ENCODE results near the gene RGS10. TPM values are rescaled to one million over a fixed set of nuclear protein-coding genes. Genes with fewer than 3 reads are reported as not detected.

The RGS10 gene
- total RNA-seq, 2 experiments from 2014 or later, result 234 to 240 TPM

DNA sequence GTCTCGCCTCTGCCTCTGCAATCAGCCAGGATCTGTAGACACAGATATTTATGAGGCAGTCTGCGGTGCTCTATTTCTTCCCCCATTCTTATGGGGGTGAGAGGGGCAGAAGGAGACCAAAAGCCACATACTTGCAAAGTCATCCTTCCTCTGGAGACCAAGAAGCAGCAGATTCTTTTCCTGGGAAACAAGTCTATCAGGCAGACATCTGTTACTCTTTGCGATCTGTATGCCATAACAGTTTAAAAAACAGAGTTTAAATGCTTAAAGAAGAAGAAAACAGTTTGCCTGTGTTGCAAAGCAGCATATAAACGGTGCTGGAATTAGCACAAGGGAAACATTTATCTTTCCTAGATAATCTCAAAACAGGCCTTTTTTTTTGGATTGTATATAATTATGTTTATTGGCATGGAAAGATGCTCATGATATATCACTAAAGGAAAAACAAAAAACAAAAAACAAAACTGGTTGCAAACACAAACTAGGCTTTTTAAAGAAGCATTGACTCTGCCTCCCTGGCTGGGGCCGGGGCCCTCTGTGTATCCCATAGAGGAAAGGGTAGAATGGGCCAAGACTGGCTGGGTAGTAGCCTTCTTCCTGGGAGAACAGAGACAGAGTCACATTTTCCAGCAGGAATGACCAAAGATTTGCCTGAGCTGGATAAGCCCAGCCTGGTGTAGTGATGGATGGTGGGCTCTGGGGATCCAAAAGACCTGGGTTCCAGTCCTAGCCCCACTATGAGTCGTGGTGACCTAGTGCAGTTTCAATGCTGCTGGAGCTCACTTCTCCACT lies 50.4 kb downstream of the RGS10 start:
- DNase-seq, result no peak
- intact Hi-C loops (cut with micrococcal nuclease), result loop anchor here (10.0 kb wide), 1 partner anchor 737 kb away; the partner anchor contains the start of gene CACUL1
- H3K27me3 Mint-ChIP-seq (ENCODE audit: low read depth), result no peaks in the 10 kb centered on the region
- H3K4me3 Mint-ChIP-seq, result no peak overlapping the region
- H3K27ac Mint-ChIP-seq, result peak overlapping the region; percentile 59
- H3K36me3 Mint-ChIP-seq (ENCODE audit: low read depth), result peaks cover 1% of the 10 kb centered on the region
- H3K9me3 Mint-ChIP-seq, result no peaks in the 10 kb centered on the region
- peaks cover 67% of the 10 kb centered on the region for H3K4me1 Mint-ChIP-seq (ENCODE audit: low read depth)
- CTCF ChIA-PET, result interaction anchor here (2.0 kb wide), 1 partner anchor 294 kb away, joined by 5 read pairs; no protein-coding TSS in a partner anchor

DNA sequence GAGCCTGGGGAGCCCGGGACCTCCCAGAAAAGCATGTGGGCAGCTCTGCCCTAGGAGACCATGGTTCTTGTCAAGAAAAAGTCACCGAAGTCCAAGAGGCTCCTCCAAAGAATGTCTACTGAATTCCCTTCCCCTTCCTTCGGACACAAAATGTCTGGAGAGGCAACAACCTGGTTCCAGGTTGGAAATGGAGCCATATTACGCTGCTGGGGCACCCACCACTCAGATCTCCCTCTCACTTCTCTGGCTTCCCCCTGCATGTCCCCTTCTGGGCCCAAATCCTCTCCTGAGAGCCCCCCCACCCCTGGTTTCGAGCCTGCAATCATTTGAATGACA lies 52.6 kb downstream of the RGS10 start:
- H3K27me3 Mint-ChIP-seq (ENCODE audit: low read depth), result no peaks in the 10 kb centered on the region
- H3K4me1 Mint-ChIP-seq (ENCODE audit: low read depth), result peaks cover 50% of the 10 kb centered on the region
- CTCF ChIA-PET, result interaction anchor here (0.6 to 5.3 kb wide), 15 partner anchors 10 to 456 kb away, joined by 3 to 39 read pairs (median 4); partner anchors contain the start of gene RGS10
- H3K36me3 Mint-ChIP-seq (ENCODE audit: low read depth), result no peaks in the 10 kb centered on the region
- intact Hi-C loops (cut with micrococcal nuclease), result loop anchor here (1.0 to 10.0 kb wide), 4 partner anchors 12 to 735 kb away; partner anchors contain the start of gene CACUL1
- H3K27ac Mint-ChIP-seq, result peak overlapping the region; percentile 91
- H3K4me3 Mint-ChIP-seq, result peak overlapping the region; percentile 79
- H3K9me3 Mint-ChIP-seq, result no peaks in the 10 kb centered on the region
- DNase-seq, result no peak

DNA sequence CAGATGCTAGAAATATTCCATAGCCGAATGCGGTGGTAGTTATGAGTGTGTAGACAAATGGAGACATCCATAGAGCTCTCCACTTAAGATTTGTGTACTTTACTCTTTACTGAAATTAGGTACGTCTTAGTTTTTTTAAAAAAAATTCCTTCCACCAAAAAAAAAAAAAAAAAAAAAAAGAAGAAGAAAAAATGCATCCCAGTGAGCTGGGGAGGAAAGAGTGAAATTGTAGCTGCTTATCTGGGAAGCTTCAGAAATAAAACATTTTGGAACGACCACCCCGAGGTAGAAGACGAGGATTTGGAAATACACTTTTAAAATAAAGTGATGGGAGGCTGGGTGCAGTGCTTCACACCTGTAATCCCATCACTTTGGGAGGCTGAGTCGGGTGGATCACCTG lies 53.8 kb downstream of the RGS10 start:
- Mint-ChIP-seq H3K27me3 (ENCODE audit: low read depth) (no peaks in the 10 kb centered on the region), H3K36me3 (ENCODE audit: low read depth) (no peaks in the 10 kb centered on the region), H3K4me3 (no peak overlapping the region), H3K4me1 (ENCODE audit: low read depth) (peaks cover 38% of the 10 kb centered on the region), H3K9me3 (no peaks in the 10 kb centered on the region), H3K27ac (peak overlapping the region; percentile 91)
- DNase-seq, result no peak
- CTCF ChIA-PET, result interaction anchor here (0.5 to 5.3 kb wide), 9 partner anchors 9 to 305 kb away, joined by 3 to 39 read pairs (median 4); no protein-coding TSS in a partner anchor
- intact Hi-C loops (cut with micrococcal nuclease), result loop anchor here (1.0 kb wide), 3 partner anchors 10 to 182 kb away; no protein-coding TSS in a partner anchor

DNA sequence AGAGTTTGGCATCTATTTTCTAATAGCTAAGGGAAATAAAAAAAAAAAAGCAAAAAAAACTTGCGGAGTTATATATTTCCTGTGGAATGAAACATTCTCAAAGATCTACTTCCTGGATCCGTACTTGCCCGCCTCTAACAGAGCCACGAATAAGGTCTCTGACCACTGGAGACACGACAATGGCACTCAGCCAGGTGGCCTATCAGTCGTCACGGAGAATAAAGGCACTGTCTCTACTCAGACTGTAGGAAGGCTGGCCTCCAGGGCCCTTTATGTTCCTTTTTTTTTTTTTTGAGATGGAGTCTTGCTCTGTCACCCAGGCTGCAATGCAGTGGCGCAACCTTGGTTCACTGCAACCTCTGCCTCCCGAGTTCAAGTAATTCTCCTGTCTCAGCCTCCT lies 58.7 kb downstream of the RGS10 start:
- intact Hi-C loops (cut with micrococcal nuclease), result no loop called here
- Mint-ChIP-seq H3K27me3 (ENCODE audit: low read depth) (no peaks in the 10 kb centered on the region), H3K4me1 (ENCODE audit: low read depth) (peaks cover 19% of the 10 kb centered on the region), H3K36me3 (ENCODE audit: low read depth) (no peaks in the 10 kb centered on the region), H3K27ac (no peak overlapping the region), H3K9me3 (no peaks in the 10 kb centered on the region), H3K4me3 (no peak overlapping the region)
- CTCF ChIA-PET, result no interaction called here
- DNase-seq, result no peak

DNA sequence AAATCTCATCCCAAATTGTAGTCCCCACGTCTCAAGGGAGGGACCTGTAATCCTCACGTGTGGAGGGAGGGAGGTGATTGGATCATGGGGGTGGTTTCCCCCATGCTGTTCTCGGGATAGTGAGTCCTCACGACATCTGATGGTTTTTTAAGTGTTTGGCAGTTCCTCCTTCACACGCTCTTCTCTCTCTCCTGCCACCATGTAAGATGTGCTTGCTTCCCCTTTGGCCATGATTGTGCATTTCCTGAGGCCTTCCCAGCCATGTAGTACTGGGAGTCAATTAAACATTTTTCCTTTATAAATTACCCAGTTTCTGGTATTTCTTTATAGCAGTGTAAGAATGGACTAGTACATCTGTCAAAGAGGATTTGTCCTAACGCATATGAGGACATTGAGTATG lies 59.5 kb downstream of the RGS10 start:
- H3K4me3 Mint-ChIP-seq, result no peak overlapping the region
- no peaks in the 10 kb centered on the region for H3K9me3 Mint-ChIP-seq
- no peak overlapping the region for H3K27ac Mint-ChIP-seq
- H3K27me3 Mint-ChIP-seq (ENCODE audit: low read depth), result no peaks in the 10 kb centered on the region
- peaks cover 22% of the 10 kb centered on the region for H3K4me1 Mint-ChIP-seq (ENCODE audit: low read depth)
- no peaks in the 10 kb centered on the region for H3K36me3 Mint-ChIP-seq (ENCODE audit: low read depth)
- no peak for DNase-seq
- CTCF ChIA-PET, result no interaction called here
- intact Hi-C loops (cut with micrococcal nuclease), result no loop called here

DNA sequence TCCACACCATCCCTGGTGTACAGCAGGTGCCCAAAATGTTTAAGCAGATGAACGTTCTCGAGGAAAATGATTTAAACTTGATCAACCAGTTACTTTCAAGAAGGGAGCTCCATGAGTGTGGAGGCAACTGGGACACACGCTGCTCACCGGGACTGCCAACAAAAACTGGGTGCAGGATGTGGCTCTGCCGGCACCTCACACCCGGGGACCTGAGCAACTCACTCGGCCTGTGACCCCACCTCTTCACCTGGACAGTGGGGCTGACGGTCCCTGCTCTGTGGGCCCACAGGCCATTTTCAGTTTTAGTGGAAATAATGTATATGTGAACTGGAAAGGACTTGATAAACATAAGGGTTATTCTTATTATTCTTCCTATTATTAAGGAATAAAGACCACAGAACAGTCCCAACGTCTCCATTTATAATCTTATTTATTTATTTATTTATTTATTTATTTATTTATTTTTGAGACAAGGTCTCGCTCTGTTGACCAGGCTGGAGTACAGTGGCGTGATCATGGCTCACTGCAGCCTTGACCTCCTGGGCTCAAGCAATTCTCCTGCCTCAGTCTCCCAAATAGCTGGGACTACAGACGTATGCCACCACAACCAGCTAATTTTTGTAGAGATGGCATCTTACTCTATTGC lies 60.6 kb downstream of the RGS10 start:
- Mint-ChIP-seq H3K9me3 (no peaks in the 10 kb centered on the region), H3K36me3 (ENCODE audit: low read depth) (no peaks in the 10 kb centered on the region), H3K4me3 (no peak overlapping the region), H3K27ac (no peak overlapping the region), H3K4me1 (ENCODE audit: low read depth) (peaks cover 29% of the 10 kb centered on the region), H3K27me3 (ENCODE audit: low read depth) (no peaks in the 10 kb centered on the region)
- intact Hi-C loops (cut with micrococcal nuclease), result no loop called here
- no peak for DNase-seq
- CTCF ChIA-PET, result interaction anchor here (6.3 kb wide), 1 partner anchor 7 kb away, joined by 39 read pairs; no protein-coding TSS in a partner anchor

DNA sequence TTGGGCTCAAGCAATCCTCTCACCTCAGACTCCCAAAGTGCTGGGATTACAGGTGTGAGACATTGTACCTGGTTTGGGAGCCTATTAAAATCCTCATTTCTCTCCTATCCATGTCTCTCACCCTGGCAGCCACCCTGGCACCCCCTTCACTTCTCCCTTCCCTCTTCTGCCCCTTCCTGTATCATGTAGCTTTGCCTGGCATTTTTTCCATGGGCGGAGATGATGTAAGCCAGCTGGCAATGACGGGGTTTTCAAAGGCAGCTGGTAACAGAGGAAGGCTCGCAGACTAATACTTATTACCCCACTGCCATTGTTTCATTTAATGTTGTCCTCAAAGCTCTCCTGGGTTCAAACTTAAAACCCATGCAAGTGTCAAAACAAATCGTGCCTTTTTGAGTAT lies 61.9 kb downstream of the RGS10 start:
- H3K27me3 Mint-ChIP-seq (ENCODE audit: low read depth), result no peaks in the 10 kb centered on the region
- no peak overlapping the region for H3K4me3 Mint-ChIP-seq
- DNase-seq, result no peak
- intact Hi-C loops (cut with micrococcal nuclease), result no loop called here
- CTCF ChIA-PET, result interaction anchor here (0.7 to 6.3 kb wide), 2 partner anchors 8 to 14 kb away, joined by 4 to 39 read pairs; no protein-coding TSS in a partner anchor
- no peaks in the 10 kb centered on the region for H3K9me3 Mint-ChIP-seq
- no peaks in the 10 kb centered on the region for H3K36me3 Mint-ChIP-seq (ENCODE audit: low read depth)
- no peak overlapping the region for H3K27ac Mint-ChIP-seq
- H3K4me1 Mint-ChIP-seq (ENCODE audit: low read depth), result peaks cover 29% of the 10 kb centered on the region

DNA sequence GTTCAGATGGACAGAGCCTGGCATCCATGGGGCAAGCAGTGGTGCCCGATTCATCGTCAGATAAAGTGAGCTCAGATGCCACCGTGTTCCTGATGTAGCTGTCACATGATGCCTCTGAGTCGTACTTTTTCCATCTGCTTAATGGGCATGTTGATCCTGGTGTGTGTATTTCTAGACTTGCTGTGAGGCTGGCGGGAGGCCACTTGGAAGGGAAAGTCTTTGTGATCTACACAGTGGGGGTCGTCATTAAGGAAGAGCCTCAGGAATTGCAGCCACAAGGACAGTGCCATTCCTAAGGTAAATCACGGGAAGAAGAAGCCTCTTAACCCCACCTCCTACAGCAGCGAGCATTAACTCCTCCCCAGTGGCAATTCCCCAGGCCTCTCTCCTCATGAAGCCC lies 63.0 kb downstream of the RGS10 start:
- Mint-ChIP-seq H3K4me3 (no peak overlapping the region), H3K27ac (no peak overlapping the region)

DNA sequence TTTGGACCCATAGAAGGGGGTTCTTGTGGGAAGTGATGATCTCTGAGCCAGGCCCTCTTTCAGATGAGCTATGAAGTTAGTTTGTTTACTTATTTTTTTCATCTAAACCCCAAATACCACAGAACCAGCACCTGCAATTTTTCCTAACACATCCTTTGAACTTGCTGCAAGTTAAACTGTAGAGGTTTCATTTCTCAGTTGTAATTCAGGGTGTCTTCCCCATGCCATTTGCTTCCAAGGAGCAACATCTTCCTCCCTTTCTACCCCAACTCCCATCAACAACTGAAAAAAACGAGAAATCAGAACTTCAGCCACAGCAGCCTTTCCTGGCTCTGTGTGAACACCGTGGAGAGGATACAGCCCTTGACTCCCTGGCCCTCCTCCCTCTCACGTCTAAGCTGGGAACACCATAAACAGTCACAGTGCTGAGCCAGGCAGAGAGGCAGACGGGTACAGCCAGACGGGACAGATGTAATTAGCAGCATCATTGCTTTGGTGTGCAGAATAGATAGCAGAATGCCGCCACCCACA lies 63.6 kb downstream of the RGS10 start:
- CTCF ChIA-PET, result interaction anchor here (0.6 to 6.3 kb wide), 6 partner anchors 9 to 55 kb away, joined by 3 to 39 read pairs (median 3); no protein-coding TSS in a partner anchor
- intact Hi-C loops (cut with micrococcal nuclease), result loop anchor here (1.0 kb wide), 5 partner anchors 10 to 64 kb away; no protein-coding TSS in a partner anchor
- Mint-ChIP-seq H3K27ac (peak overlapping the region; percentile 14), H3K36me3 (ENCODE audit: low read depth) (no peaks in the 10 kb centered on the region), H3K27me3 (ENCODE audit: low read depth) (no peaks in the 10 kb centered on the region), H3K4me1 (ENCODE audit: low read depth) (peaks cover 29% of the 10 kb centered on the region), H3K4me3 (peak overlapping the region; percentile 37), H3K9me3 (peaks cover 2% of the 10 kb centered on the region)
- DNase-seq, result no peak

More for the DNA sequence above, 63.0 kb downstream of the RGS10 start:
- no peak for DNase-seq
- H3K36me3 Mint-ChIP-seq (ENCODE audit: low read depth), result no peaks in the 10 kb centered on the region
- no peaks in the 10 kb centered on the region for H3K9me3 Mint-ChIP-seq
- peaks cover 29% of the 10 kb centered on the region for H3K4me1 Mint-ChIP-seq (ENCODE audit: low read depth)
- CTCF ChIA-PET, result interaction anchor here (0.6 to 6.3 kb wide), 4 partner anchors 9 to 54 kb away, joined by 3 to 39 read pairs (median 3); no protein-coding TSS in a partner anchor
- no peaks in the 10 kb centered on the region for H3K27me3 Mint-ChIP-seq (ENCODE audit: low read depth)
- intact Hi-C loops (cut with micrococcal nuclease), result no loop called here

DNA sequence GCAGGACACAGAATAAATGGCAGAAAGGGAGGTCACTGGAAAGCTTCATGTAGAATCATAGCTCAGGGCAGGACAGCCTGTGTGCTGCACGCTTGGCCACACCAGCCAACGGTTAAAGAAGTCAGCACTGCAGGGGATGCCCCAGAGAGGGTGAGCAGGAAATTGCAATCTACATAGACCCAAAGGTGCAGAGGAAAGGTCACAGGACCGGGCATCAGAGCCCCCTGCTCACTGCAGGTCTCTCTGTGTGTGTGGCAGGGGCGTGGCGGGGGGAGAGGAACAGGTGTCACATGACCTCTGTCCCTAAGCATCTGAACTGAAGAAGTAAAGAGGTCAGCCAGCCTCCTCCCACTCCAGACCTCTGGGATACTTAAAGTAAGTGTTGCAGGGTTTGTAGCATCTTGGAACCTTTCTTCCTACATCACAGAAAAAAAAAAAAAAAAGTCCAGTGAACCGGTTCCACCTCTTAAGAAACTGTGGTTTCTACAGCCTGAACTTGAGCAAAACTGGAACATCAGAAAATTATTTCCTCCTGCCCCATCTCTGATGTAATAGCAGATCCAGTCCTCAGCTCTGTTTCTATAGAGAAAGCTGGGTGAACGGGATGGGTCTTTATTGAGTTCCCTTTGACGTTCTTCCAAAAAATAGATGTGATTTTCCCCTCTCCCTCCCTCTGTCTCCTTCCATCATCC lies 64.3 kb downstream of the RGS10 start:
- H3K9me3 Mint-ChIP-seq, result peaks cover 2% of the 10 kb centered on the region
- CTCF ChIA-PET, result interaction anchor here (1.0 to 6.3 kb wide), 6 partner anchors 8 to 39 kb away, joined by 3 to 39 read pairs (median 3); no protein-coding TSS in a partner anchor
- peak overlapping the region; percentile 14 for H3K27ac Mint-ChIP-seq
- no peaks in the 10 kb centered on the region for H3K36me3 Mint-ChIP-seq (ENCODE audit: low read depth)
- H3K4me1 Mint-ChIP-seq (ENCODE audit: low read depth), result peaks cover 29% of the 10 kb centered on the region
- peak; percentile 76 for DNase-seq
- no peaks in the 10 kb centered on the region for H3K27me3 Mint-ChIP-seq (ENCODE audit: low read depth)
- peak overlapping the region; percentile 37 for H3K4me3 Mint-ChIP-seq
- intact Hi-C loops (cut with micrococcal nuclease), result loop anchor here (1.0 kb wide), 5 partner anchors 11 to 65 kb away; no protein-coding TSS in a partner anchor

DNA sequence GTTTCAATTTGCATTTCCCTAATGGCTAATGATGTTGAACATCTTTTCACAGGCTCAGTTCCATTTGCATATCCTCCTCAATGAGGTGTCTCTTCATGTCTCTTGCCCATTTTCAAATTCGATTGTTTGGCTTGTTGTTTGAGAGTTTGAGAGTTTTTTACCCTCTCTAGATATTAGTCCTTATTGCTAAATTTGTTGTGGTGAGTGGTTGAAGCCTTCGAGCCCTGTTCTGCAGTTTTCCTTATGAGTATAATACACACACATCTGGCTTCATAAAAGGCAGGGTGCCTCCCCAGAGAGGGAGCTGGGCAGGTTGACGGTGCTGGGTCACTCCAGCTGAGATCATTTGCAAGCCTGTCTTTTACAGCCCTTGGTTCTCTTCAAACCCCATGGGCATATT lies 65.1 kb downstream of the RGS10 start:
- CTCF ChIA-PET, result interaction anchor here (1.5 to 6.3 kb wide), 3 partner anchors 12 to 40 kb away, joined by 3 to 39 read pairs (median 13); no protein-coding TSS in a partner anchor
- intact Hi-C loops (cut with micrococcal nuclease), result no loop called here
- no peak for DNase-seq
- H3K9me3 Mint-ChIP-seq, result peaks cover 2% of the 10 kb centered on the region
- H3K27ac Mint-ChIP-seq, result no peak overlapping the region
- no peaks in the 10 kb centered on the region for H3K27me3 Mint-ChIP-seq (ENCODE audit: low read depth)
- H3K4me1 Mint-ChIP-seq (ENCODE audit: low read depth), result peaks cover 29% of the 10 kb centered on the region
- no peaks in the 10 kb centered on the region for H3K36me3 Mint-ChIP-seq (ENCODE audit: low read depth)
- peak overlapping the region; percentile 10 for H3K4me3 Mint-ChIP-seq
